HepG2 (cell line): ENCODE measurements around the gene ALG11. TPM values are rescaled to one million over a fixed set of nuclear protein-coding genes. Genes with fewer than 3 reads are reported as not detected.
A peak's percentile ranks its signal among the peaks of the same experiment; 100 is the strongest.

ENCODE experiments used
- ATAC-seq: fragments of 200-7000 bp; cut with Tn5 transposase; 3 replicates; pipeline ENCODE4 v1.9.1; 2020; ENCODE audit warnings: mild to moderate bottlenecking, moderate library complexity
- BruUV-seq: library from RNA; stranded (reverse); fragments of 400-500 nt; replicated peaks from 2 replicates; lab custom pipeline; 2021; lab: Mats Ljungman, UMichigan
- CTCF ChIA-PET: fragments of 300-600 bp; formaldehyde crosslinking; extraction: SDS; loops from one replicate; lab custom pipeline; 2021; ENCODE audit warnings: low total read pairs, inconsistent platforms, low intra/inter-chr PET ratio; lab: Yijun Ruan, JAX
- POLR2A ChIA-PET: fragments of 350-600 bp; sonication (Branson Sonifier 250); formaldehyde crosslinking; loops from one replicate; lab custom pipeline; 2020; ENCODE audit warnings: antibody characterized with exemption, inconsistent platforms; lab: Yijun Ruan, JAX
- DNase-seq: peaks from one replicate; pipeline ENCODE4 v3.0.0-alpha.2; 2015; ENCODE audit warnings: low spot score
- FAIRE-seq: peaks from 3 replicates; lab custom pipeline; 2011; peaks lifted over from hg19 to GRCh38; lab: Jason Lieb, UNC
- H2AFZ ChIP-seq: one replicate; pipeline ENCODE4 v1.6.1; 2011; ENCODE audit warnings: low read length, inconsistent platforms
- H3K27ac ChIP-seq: fragments of 300-600 bp; 3 replicates; pipeline ENCODE4 v1.8.0; 2011; ENCODE audit warnings: mixed run types, mild to moderate bottlenecking, mixed read lengths, low read length, inconsistent platforms; ENCODE audit not compliant: insufficient read depth; ENCODE audit errors: extremely low read length
- H3K27me3 ChIP-seq, 2 experiments: fragments of 200-600 bp in 1 of 2; 2 replicates in 1 of 2; 3 replicates in 1 of 2; pipeline versions ENCODE4 v1.6.0 to v1.8.0; 2011; ENCODE audit warnings: low read length in 2 of 2, mild to moderate bottlenecking in 2 of 2, moderate library complexity in 2 of 2, inconsistent platforms in 1 of 2; ENCODE audit not compliant: insufficient read depth in 2 of 2, control insufficient read depth in 1 of 2
- H3K36me3 ChIP-seq, 2 experiments: fragments of 200-600 bp in 1 of 2; replicated peaks in 1 of 2; 2 replicates in 1 of 2; 3 replicates in 1 of 2; pipeline versions ENCODE4 v1.5.1 to v1.8.0; 2011; ENCODE audit warnings: low read length in 2 of 2, inconsistent platforms in 1 of 2; ENCODE audit not compliant: insufficient read depth in 2 of 2, control insufficient read depth in 1 of 2
- H3K4me1 ChIP-seq: 2 replicates; pipeline ENCODE4 v1.5.1; 2012; ENCODE audit warnings: low read length, inconsistent platforms; ENCODE audit not compliant: insufficient read depth
- H3K4me2 ChIP-seq: 2 replicates; pipeline ENCODE4 v1.6.0; 2011; ENCODE audit warnings: low read depth, low read length, inconsistent platforms
- H3K4me3 ChIP-seq, 3 experiments: fragments of 200-600 bp in 1 of 3; sonication (generic), shearing (Covaris generic) in 1 of 3; replicated peaks in 1 of 3; 2 replicates each; pipeline ENCODE4 v1.5.1; 2011 to 2016; ENCODE audit warnings: low read length in 3 of 3, inconsistent platforms in 2 of 3, low read depth in 2 of 3, mild to moderate bottlenecking in 2 of 3, control low read depth in 1 of 3, mixed read lengths in 1 of 3; ENCODE audit not compliant: insufficient read depth in 1 of 3
- H3K79me2 ChIP-seq: one replicate; pipeline ENCODE4 v1.6.1; 2011; ENCODE audit warnings: low read length, inconsistent platforms; ENCODE audit not compliant: insufficient read depth
- H3K9ac ChIP-seq: 2 replicates; pipeline ENCODE4 v1.6.0; 2011; ENCODE audit warnings: mild to moderate bottlenecking, low read depth, low read length, inconsistent platforms; ENCODE audit not compliant: insufficient read depth
- H3K9me3 ChIP-seq: 2 replicates; pipeline ENCODE4 v1.5.1; 2012; ENCODE audit warnings: mild to moderate bottlenecking, low read length
- H4K20me1 ChIP-seq: 2 replicates; pipeline ENCODE4 v1.6.0; 2011; ENCODE audit warnings: inconsistent platforms, mild to moderate bottlenecking, low read length, moderate library complexity; ENCODE audit not compliant: insufficient read depth
- FLYWCH1 ChIP-seq: sonication (generic); formaldehyde crosslinking; IDR thresholded peaks from 2 replicates; pipeline ENCODE4 v1.8.1; 2023; ENCODE audit warnings: mild to moderate bottlenecking, missing genetic modification reagents
- GPBP1L1 ChIP-seq: sonication (generic); formaldehyde crosslinking; IDR thresholded peaks from 2 replicates; pipeline ENCODE4 v1.5.0; 2020; ENCODE audit warnings: mild to moderate bottlenecking, missing genetic modification reagents
- HNF4A ChIP-seq: sonication (generic); formaldehyde crosslinking; IDR thresholded peaks from 2 replicates; pipeline ENCODE4 v1.4.0; 2020; ENCODE audit warnings: missing genetic modification reagents
- IRF2 ChIP-seq: IDR thresholded peaks from 2 replicates; pipeline ENCODE4 v1.6.1; 2018; ENCODE audit warnings: missing genetic modification reagents, missing compliant biosample characterization
- MYNN ChIP-seq: sonication (generic); formaldehyde crosslinking; IDR thresholded peaks from 2 replicates; pipeline ENCODE4 v1.4.0; 2020; ENCODE audit warnings: mild to moderate bottlenecking, low read depth, missing genetic modification reagents
- PAXIP1 ChIP-seq: sonication (generic); formaldehyde crosslinking; conservative IDR thresholded peaks from 2 replicates; pipeline ENCODE4 v1.4.0; 2020; ENCODE audit warnings: mild to moderate bottlenecking, missing genetic modification reagents, moderate library complexity
- PHF20 ChIP-seq: sonication (generic); formaldehyde crosslinking; IDR thresholded peaks from 2 replicates; pipeline ENCODE4 v1.5.0; 2020; ENCODE audit warnings: mild to moderate bottlenecking, missing genetic modification reagents
- RARA ChIP-seq: IDR thresholded peaks from 2 replicates; pipeline ENCODE4 v1.6.1; 2016; ENCODE audit warnings: missing genetic modification reagents, missing compliant biosample characterization
- SIX1 ChIP-seq: sonication (generic); formaldehyde crosslinking; IDR thresholded peaks from 2 replicates; pipeline ENCODE4 v1.4.0; 2020; ENCODE audit warnings: missing genetic modification reagents, borderline replicate concordance
- TFDP2 ChIP-seq: sonication (generic); formaldehyde crosslinking; IDR thresholded peaks from 2 replicates; pipeline ENCODE4 v1.4.0; 2020; ENCODE audit warnings: missing genetic modification reagents
- THRA ChIP-seq: sonication (generic); formaldehyde crosslinking; IDR thresholded peaks from 2 replicates; pipeline ENCODE4 v1.4.0; 2020; ENCODE audit warnings: missing genetic modification reagents, borderline replicate concordance
- ZBTB43 ChIP-seq: sonication (generic); formaldehyde crosslinking; conservative IDR thresholded peaks from 2 replicates; pipeline ENCODE4 v1.4.0; 2020; ENCODE audit warnings: missing genetic modification reagents
- ZKSCAN1 ChIP-seq: fragments of 150-350 bp; IDR thresholded peaks from 2 replicates; pipeline ENCODE4 v1.6.1; 2014; ENCODE audit warnings: low read length
- ZNF333 ChIP-seq: sonication (generic); formaldehyde crosslinking; IDR thresholded peaks from 2 replicates; pipeline ENCODE4 v1.4.0; 2020; ENCODE audit warnings: mild to moderate bottlenecking, missing genetic modification reagents, borderline replicate concordance
- ZNF652 ChIP-seq: IDR thresholded peaks from 2 replicates; pipeline ENCODE4 v1.6.1; 2016; ENCODE audit warnings: low read depth, borderline replicate concordance
- WGBS: methylation state at CpG from one replicate; pipeline ENCODE4 v1.1.6; 2017; ENCODE audit warnings: low lambda C conversion rate; 5-methylcytosine and 5-hydroxymethylcytosine counted together
- in situ Hi-C: cut with HindIII; loops from 2 replicates; pipeline ENCODE4 v1.10.0; 2017; ENCODE audit warnings: low pct_unique_long_range_greater_than_20kb; ENCODE audit not compliant: extremely low pct_ligation_motif_present
- intact Hi-C: fragments of 100-400 bp; cut with micrococcal nuclease; formaldehyde crosslinking; loops from one replicate; pipeline ENCODE4 v1.10.0; 2022; ENCODE audit not compliant: unreplicated experiment
- polyA plus RNA-seq, 8 experiments: library from polyadenylated mRNA; depleted of rRNA in 3 of 8; stranded (reverse) in 7 of 8; unstranded in 1 of 8; fragments of >200 nt; fragmentation: Illumina TruSeq in 4 of 8; extraction: Trizol in 4 of 8; gene quantifications; 2 replicates each; pipeline versions ENCODE4 v1.2.1 to v1.2.3, GENCODE V29; 2011 to 2016; ENCODE audit warnings: low read depth in 4 of 8, missing spikeins in 1 of 8, mixed read lengths in 1 of 8; ENCODE audit not compliant: insufficient read depth in 1 of 8
- total RNA-seq, 5 experiments: library from RNA; depleted of rRNA; stranded (reverse); fragments of >200 nt; fragmentation: Illumina TruSeq; extraction: Trizol; gene quantifications; 2 replicates each; pipeline ENCODE4 v1.2.3, GENCODE V29; 2016; ENCODE audit warnings: low read depth in 1 of 5

ALG11 gene
- total and polyA plus RNA-seq, 2 of the 13 experiments (the other 11 are each of a cell fraction or from before 2014, with no cell fraction given), result 14.7 to 27.9 TPM

GRCh38 chr13:51988988-51989618 is 23.1 kb upstream of the ALG11 start:
- no TSS peak for BruUV-seq
- 64% methylated on average over 3 of the region's 3 CpGs for WGBS
- TF ChIP-seq IRF2 (CRISPR knock-in tag) (no peak), SIX1 (CRISPR knock-in tag) (no peak), PAXIP1 (CRISPR knock-in tag) (peak; percentile 44), ZBTB43 (no peak), TFDP2 (no peak), HNF4A (CRISPR knock-in tag) (peak; percentile 41), GPBP1L1 (CRISPR knock-in tag) (no peak), FLYWCH1 (CRISPR knock-in tag) (no peak), RARA (CRISPR knock-in tag) (peak; percentile 52), PHF20 (CRISPR knock-in tag) (no peak), ZNF652 (CRISPR knock-in tag) (peak; percentile 80), MYNN (CRISPR knock-in tag) (no peak), THRA (CRISPR knock-in tag) (peak; percentile 79; the same call in 1 of the 2 replicates), ZNF333 (no peak), ZKSCAN1 (peak; percentile 97)

More at GRCh38 chr13:51988988-51989618, 23.1 kb upstream of the ALG11 start:
- in situ Hi-C loops, result no loop called here
- no peak overlapping the region for H3K9ac ChIP-seq
- no peak overlapping the region for H2AFZ ChIP-seq
- DNase-seq (peak; percentile 64), FAIRE-seq (no peak), ATAC-seq (peak; percentile 86)
- ChIA-PET CTCF (no interaction called here), POLR2A (no interaction called here)
- H3K9me3 ChIP-seq, result no peaks in the 10 kb centered on the region
- H3K4me1 ChIP-seq, result peaks cover 39% of the 10 kb centered on the region
- no peaks in the 10 kb centered on the region for H3K27me3 ChIP-seq
- H4K20me1 ChIP-seq, result no peaks in the 10 kb centered on the region
- peaks cover 0 to 15% of the 10 kb centered on the region in 2 experiments; a peak in 3 of 5 replicates for H3K36me3 ChIP-seq
- H3K4me3 ChIP-seq, result no peak overlapping the region
- H3K4me2 ChIP-seq, result no peak overlapping the region
- intact Hi-C loops, result loop anchor here (5.0 kb wide), 1 partner anchor 38 kb away; no protein-coding TSS in a partner anchor
- peak overlapping the region; percentile 61 for H3K27ac ChIP-seq
- H3K79me2 ChIP-seq, result peaks cover 74% of the 10 kb centered on the region
